Occipital lobe (tissue), 2 donors: Measurements from ENCODE around the gene TBXA2R. TPM values are rescaled to one million over a fixed set of nuclear protein-coding genes. Genes with fewer than 3 reads are reported as not detected.

Source experiments
- DNase-seq: peaks from one replicate; lab custom pipeline; 2025; lab: John Stamatoyannopoulos, UW
- total RNA-seq: library from RNA; depleted of rRNA; stranded (reverse); fragments of >200 nt; gene quantifications from one replicate; pipeline ENCODE4 v1.2.3, GENCODE V29; 2014

Gene TBXA2R
- total RNA-seq, 1 donor from 2014 or later = 0.78 TPM

GRCh38 chr19:3607303-3608078 lies 816 bp upstream of the TBXA2R start:
- DNase-seq = no peak

- DNase-seq = no peak
Measured at GRCh38 chr19:3606174-3606689, 443 bp downstream of the TBXA2R start.

GRCh38 chr19:3605770-3606169 lies 905 bp downstream of the TBXA2R start:
- DNase-seq = no peak

GRCh38 chr19:3605361-3605760 lies 1.3 kb downstream of the TBXA2R start:
- DNase-seq = no peak

GRCh38 chr19:3604987-3605343 lies 1.7 kb downstream of the TBXA2R start:
- no peak for DNase-seq

GRCh38 chr19:3604227-3604986 lies 2.3 kb downstream of the TBXA2R start:
- no peak for DNase-seq

- DNase-seq = no peak
Measured at GRCh38 chr19:3603121-3603811, 3.4 kb downstream of the TBXA2R start.

- no peak for DNase-seq
Measured at GRCh38 chr19:3601021-3601420, 5.7 kb downstream of the TBXA2R start.

- no peak for DNase-seq
Measured at GRCh38 chr19:3599776-3600187, 6.9 kb downstream of the TBXA2R start.

GRCh38 chr19:3595521-3596061 lies 11.1 kb downstream of the TBXA2R start:
- no peak for DNase-seq

- no peak for DNase-seq
Measured at GRCh38 chr19:3593156-3593555, 13.5 kb downstream of the TBXA2R start.

GRCh38 chr19:3591876-3592613 lies 14.6 kb downstream of the TBXA2R start:
- DNase-seq = no peak

GRCh38 chr19:3590991-3591659 lies 15.6 kb downstream of the TBXA2R start:
- DNase-seq = no peak

- no peak for DNase-seq
Measured at GRCh38 chr19:3589949-3590348, 16.7 kb downstream of the TBXA2R start.

- no peak for DNase-seq
Measured at GRCh38 chr19:3589439-3589838, 17.2 kb downstream of the TBXA2R start.

GRCh38 chr19:3586707-3587346 lies 19.8 kb downstream of the TBXA2R start:
- no peak for DNase-seq

- DNase-seq = no peak
Measured at GRCh38 chr19:3586127-3586626, 20.5 kb downstream of the TBXA2R start.

- DNase-seq = no peak
Measured at GRCh38 chr19:3585301-3586126, 21.2 kb downstream of the TBXA2R start, which contains the start of gene GIPC3. TSS of gene GIPC3 (plus strand) at chr19:3585478. CDS start at chr19:3585598, 120 bp downstream.
